ENCODE results near the gene MED9. TPM values are rescaled to one million over a fixed set of nuclear protein-coding genes. Genes with fewer than 3 reads are reported as not detected.

Gene MED9
- total RNA-seq, 2 donors from 2014 or later = 18.4 to 20.5 TPM

GRCh38 chr17:17527956-17528500 is 51.2 kb downstream of the MED9 start:
- H3K4me1 ChIP-seq (ENCODE audit: control insufficient read depth, insufficient read depth, low read length) = peaks cover 5% of the 10 kb centered on the region
- TF ChIP-seq CTCF (conservative IDR thresholded peaks at IDR 0.05) = no peak
- Mint-ChIP-seq H3K36me3 (ENCODE audit: low read depth) (peaks cover 5% of the 10 kb centered on the region), H3K4me1 (peaks cover 7% of the 10 kb centered on the region), H3K9me3 (peaks cover 7% of the 10 kb centered on the region), H3K27me3 (ENCODE audit: insufficient read depth) (no peaks in the 10 kb centered on the region), H3K27ac (peak overlapping the region; percentile 48), H3K4me3 (no peak overlapping the region)
- DNase-seq = no peak
- no peak overlapping the region for H3K4me3 ChIP-seq (ENCODE audit: low read length)
- H3K27me3 ChIP-seq (ENCODE audit: control insufficient read depth, insufficient read depth, low read length, poor library complexity, severe bottlenecking) = no peaks in the 10 kb centered on the region
- no peaks in the 10 kb centered on the region for H3K9me3 ChIP-seq (ENCODE audit: control insufficient read depth, low read length)
- no peaks in the 10 kb centered on the region for H3K36me3 ChIP-seq (ENCODE audit: control insufficient read depth, insufficient read depth, low read length)
- H3K27ac ChIP-seq (ENCODE audit: low read depth, low read length) = no peak overlapping the region
- 91 to 96% methylated on average over 12 to 17 of the region's 17 CpGs for WGBS, 2 experiments (ENCODE audit: insufficient coverage in 1 of 2, insufficient read length in 1 of 2)
- no peak overlapping the region for H3K9ac ChIP-seq (ENCODE audit: extremely low read depth, low read length, poor library complexity, severe bottlenecking)

- Histone ChIP-seq H3K27me3 (ENCODE audit: control insufficient read depth, insufficient read depth, low read length, poor library complexity, severe bottlenecking) (no peaks in the 10 kb centered on the region), H3K9me3 (ENCODE audit: control insufficient read depth, low read length) (no peaks in the 10 kb centered on the region), H3K9ac (ENCODE audit: extremely low read depth, low read length, poor library complexity, severe bottlenecking) (no peak overlapping the region), H3K36me3 (ENCODE audit: control insufficient read depth, insufficient read depth, low read length) (no peaks in the 10 kb centered on the region), H3K4me3 (ENCODE audit: low read length) (no peak overlapping the region), H3K4me1 (ENCODE audit: control insufficient read depth, insufficient read depth, low read length) (no peaks in the 10 kb centered on the region), H3K27ac (ENCODE audit: low read depth, low read length) (peak overlapping the region; percentile 2)
- Mint-ChIP-seq H3K36me3 (ENCODE audit: low read depth) (peaks cover 5% of the 10 kb centered on the region), H3K4me3 (no peak overlapping the region), H3K27me3 (ENCODE audit: insufficient read depth) (no peaks in the 10 kb centered on the region), H3K27ac (peak overlapping the region; percentile 55), H3K4me1 (no peaks in the 10 kb centered on the region), H3K9me3 (peaks cover 7% of the 10 kb centered on the region)
- TF ChIP-seq CTCF (conservative IDR thresholded peaks at IDR 0.05) = no peak
- 77 to 91% methylated on average over 5 to 22 of the region's 22 CpGs for WGBS, 2 experiments (ENCODE audit: insufficient coverage in 1 of 2, insufficient read length in 1 of 2)
- no peak for DNase-seq
These were observed 52.2 kb downstream of the MED9 start for GRCh38 chr17:17528696-17529652.

DNA sequence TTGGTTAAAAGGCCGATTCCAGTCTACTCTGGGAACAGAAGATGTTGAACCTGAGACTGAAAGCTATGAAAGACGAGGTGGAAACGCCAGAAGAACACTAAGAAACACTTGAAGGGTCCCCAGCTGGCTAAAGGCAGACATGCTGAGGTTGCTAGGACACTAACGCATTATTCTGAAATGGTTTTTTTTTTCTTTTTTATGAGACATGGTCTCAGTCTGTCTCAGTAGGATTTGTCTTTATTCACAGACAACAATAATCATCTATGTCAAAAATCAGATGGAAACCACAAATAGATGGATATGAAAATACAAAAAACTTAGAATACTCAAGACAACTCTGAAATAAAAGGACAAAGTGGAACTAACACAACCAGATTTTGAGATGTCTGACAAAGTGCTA is 54.4 kb downstream of the MED9 start:
- H3K27me3 Mint-ChIP-seq (ENCODE audit: insufficient read depth) = no peaks in the 10 kb centered on the region
- no peaks in the 10 kb centered on the region for H3K9me3 Mint-ChIP-seq
- 89% methylated on average over 3 to 4 of the region's 4 CpGs for WGBS, 2 experiments (ENCODE audit: insufficient coverage in 1 of 2, insufficient read length in 1 of 2)
- Histone ChIP-seq H3K27me3 (ENCODE audit: control insufficient read depth, insufficient read depth, low read length, poor library complexity, severe bottlenecking) (no peaks in the 10 kb centered on the region), H3K9me3 (ENCODE audit: control insufficient read depth, low read length) (no peaks in the 10 kb centered on the region), H3K36me3 (ENCODE audit: control insufficient read depth, insufficient read depth, low read length) (no peaks in the 10 kb centered on the region), H3K9ac (ENCODE audit: extremely low read depth, low read length, poor library complexity, severe bottlenecking) (no peak overlapping the region), H3K27ac (ENCODE audit: low read depth, low read length) (peak overlapping the region; percentile 64), H3K4me1 (ENCODE audit: control insufficient read depth, insufficient read depth, low read length) (no peaks in the 10 kb centered on the region), H3K4me3 (ENCODE audit: low read length) (no peak overlapping the region)
- no peaks in the 10 kb centered on the region for H3K4me1 Mint-ChIP-seq
- TF ChIP-seq CTCF (conservative IDR thresholded peaks at IDR 0.05) = no peak
- no peak overlapping the region for H3K4me3 Mint-ChIP-seq
- H3K27ac Mint-ChIP-seq = no peak overlapping the region
- no peak for DNase-seq
- H3K36me3 Mint-ChIP-seq (ENCODE audit: low read depth) = no peaks in the 10 kb centered on the region
